HepG2 (cell line): ENCODE measurements around the gene USF2. TPM values are rescaled to one million over a fixed set of nuclear protein-coding genes. Genes with fewer than 3 reads are reported as not detected.

Experiments used
- ATAC-seq: fragments of 200-7000 bp; cut with Tn5 transposase; 3 replicates; pipeline ENCODE4 v1.9.1; 2020; ENCODE audit warnings: mild to moderate bottlenecking, moderate library complexity
- BruUV-seq: library from RNA; stranded (reverse); fragments of 400-500 nt; replicated peaks from 2 replicates; lab custom pipeline; 2021; lab: Mats Ljungman, UMichigan
- CTCF ChIA-PET: fragments of 300-600 bp; formaldehyde crosslinking; extraction: SDS; loops from one replicate; lab custom pipeline; 2021; ENCODE audit warnings: low total read pairs, inconsistent platforms, low intra/inter-chr PET ratio; lab: Yijun Ruan, JAX
- POLR2A ChIA-PET: fragments of 350-600 bp; sonication (Branson Sonifier 250); formaldehyde crosslinking; loops from one replicate; lab custom pipeline; 2020; ENCODE audit warnings: antibody characterized with exemption, inconsistent platforms; lab: Yijun Ruan, JAX
- DNase-seq: peaks from one replicate; pipeline ENCODE4 v3.0.0-alpha.2; 2015; ENCODE audit warnings: low spot score
- FAIRE-seq: peaks from 3 replicates; lab custom pipeline; 2011; peaks lifted over from hg19 to GRCh38; lab: Jason Lieb, UNC
- H2AFZ ChIP-seq: one replicate; pipeline ENCODE4 v1.6.1; 2011; ENCODE audit warnings: low read length, inconsistent platforms
- H3K27ac ChIP-seq: fragments of 300-600 bp; 3 replicates; pipeline ENCODE4 v1.8.0; 2011; ENCODE audit warnings: mixed run types, mild to moderate bottlenecking, mixed read lengths, low read length, inconsistent platforms; ENCODE audit not compliant: insufficient read depth; ENCODE audit errors: extremely low read length
- H3K27me3 ChIP-seq, 2 experiments: fragments of 200-600 bp in 1 of 2; 2 replicates in 1 of 2; 3 replicates in 1 of 2; pipeline versions ENCODE4 v1.6.0 to v1.8.0; 2011; ENCODE audit warnings: low read length in 2 of 2, mild to moderate bottlenecking in 2 of 2, moderate library complexity in 2 of 2, inconsistent platforms in 1 of 2; ENCODE audit not compliant: insufficient read depth in 2 of 2, control insufficient read depth in 1 of 2
- H3K36me3 ChIP-seq, 2 experiments: fragments of 200-600 bp in 1 of 2; replicated peaks in 1 of 2; 2 replicates in 1 of 2; 3 replicates in 1 of 2; pipeline versions ENCODE4 v1.5.1 to v1.8.0; 2011; ENCODE audit warnings: low read length in 2 of 2, inconsistent platforms in 1 of 2; ENCODE audit not compliant: insufficient read depth in 2 of 2, control insufficient read depth in 1 of 2
- H3K4me1 ChIP-seq: 2 replicates; pipeline ENCODE4 v1.5.1; 2012; ENCODE audit warnings: low read length, inconsistent platforms; ENCODE audit not compliant: insufficient read depth
- H3K4me2 ChIP-seq: 2 replicates; pipeline ENCODE4 v1.6.0; 2011; ENCODE audit warnings: low read depth, low read length, inconsistent platforms
- H3K4me3 ChIP-seq, 3 experiments: fragments of 200-600 bp in 1 of 3; sonication (generic), shearing (Covaris generic) in 1 of 3; replicated peaks in 1 of 3; 2 replicates each; pipeline ENCODE4 v1.5.1; 2011 to 2016; ENCODE audit warnings: low read length in 3 of 3, inconsistent platforms in 2 of 3, low read depth in 2 of 3, mild to moderate bottlenecking in 2 of 3, control low read depth in 1 of 3, mixed read lengths in 1 of 3; ENCODE audit not compliant: insufficient read depth in 1 of 3
- H3K79me2 ChIP-seq: one replicate; pipeline ENCODE4 v1.6.1; 2011; ENCODE audit warnings: low read length, inconsistent platforms; ENCODE audit not compliant: insufficient read depth
- H3K9ac ChIP-seq: 2 replicates; pipeline ENCODE4 v1.6.0; 2011; ENCODE audit warnings: mild to moderate bottlenecking, low read depth, low read length, inconsistent platforms; ENCODE audit not compliant: insufficient read depth
- H3K9me3 ChIP-seq: 2 replicates; pipeline ENCODE4 v1.5.1; 2012; ENCODE audit warnings: mild to moderate bottlenecking, low read length
- H4K20me1 ChIP-seq: 2 replicates; pipeline ENCODE4 v1.6.0; 2011; ENCODE audit warnings: inconsistent platforms, mild to moderate bottlenecking, low read length, moderate library complexity; ENCODE audit not compliant: insufficient read depth
- HDAC1 ChIP-seq: sonication (generic); formaldehyde crosslinking; IDR thresholded peaks from 2 replicates; pipeline ENCODE4 v1.5.1; 2020; ENCODE audit warnings: mild to moderate bottlenecking, missing genetic modification reagents
- HOXD1 ChIP-seq: sonication (generic); formaldehyde crosslinking; IDR thresholded peaks from 2 replicates; pipeline ENCODE4 v1.5.0; 2020; ENCODE audit warnings: missing genetic modification reagents
- NFIB ChIP-seq: sonication (generic); formaldehyde crosslinking; IDR thresholded peaks from 2 replicates; pipeline ENCODE4 v1.9.0; 2021; ENCODE audit warnings: missing genetic modification reagents, mild to moderate bottlenecking, borderline replicate concordance
- RERE ChIP-seq: IDR thresholded peaks from 2 replicates; pipeline ENCODE4 v1.6.1; 2016; ENCODE audit warnings: low read depth, missing genetic modification reagents, missing compliant biosample characterization
- SIX4 ChIP-seq: sonication (generic); formaldehyde crosslinking; IDR thresholded peaks from 2 replicates; pipeline ENCODE4 v1.4.0; 2020; ENCODE audit warnings: missing genetic modification reagents
- SNAPC4 ChIP-seq: sonication (generic); formaldehyde crosslinking; IDR thresholded peaks from 2 replicates; pipeline ENCODE4 v1.4.0; 2020; ENCODE audit warnings: mild to moderate bottlenecking, missing genetic modification reagents
- TEAD3 ChIP-seq: optimal IDR thresholded peaks from 2 replicates; pipeline ENCODE3; 2016; ENCODE audit warnings: borderline replicate concordance
- ZNF710 ChIP-seq: sonication (generic); formaldehyde crosslinking; IDR thresholded peaks from 2 replicates; pipeline ENCODE4 v1.5.0; 2020; ENCODE audit warnings: mild to moderate bottlenecking, missing genetic modification reagents, borderline replicate concordance
- ZNF879 ChIP-seq: sonication (generic); formaldehyde crosslinking; IDR thresholded peaks from 2 replicates; pipeline ENCODE4 v1.8.1; 2023; ENCODE audit warnings: missing genetic modification reagents
- WGBS: methylation state at CpG from one replicate; pipeline ENCODE4 v1.1.6; 2017; ENCODE audit warnings: low lambda C conversion rate; 5-methylcytosine and 5-hydroxymethylcytosine counted together
- in situ Hi-C: cut with HindIII; loops from 2 replicates; pipeline ENCODE4 v1.10.0; 2017; ENCODE audit warnings: low pct_unique_long_range_greater_than_20kb; ENCODE audit not compliant: extremely low pct_ligation_motif_present
- intact Hi-C: fragments of 100-400 bp; cut with micrococcal nuclease; formaldehyde crosslinking; loops from one replicate; pipeline ENCODE4 v1.10.0; 2022; ENCODE audit not compliant: unreplicated experiment
- polyA plus RNA-seq, 8 experiments: library from polyadenylated mRNA; depleted of rRNA in 3 of 8; stranded (reverse) in 7 of 8; unstranded in 1 of 8; fragments of >200 nt; fragmentation: Illumina TruSeq in 4 of 8; extraction: Trizol in 4 of 8; gene quantifications; 2 replicates each; pipeline versions ENCODE4 v1.2.1 to v1.2.3, GENCODE V29; 2011 to 2016; ENCODE audit warnings: low read depth in 4 of 8, missing spikeins in 1 of 8, mixed read lengths in 1 of 8; ENCODE audit not compliant: insufficient read depth in 1 of 8
- total RNA-seq, 5 experiments: library from RNA; depleted of rRNA; stranded (reverse); fragments of >200 nt; fragmentation: Illumina TruSeq; extraction: Trizol; gene quantifications; 2 replicates each; pipeline ENCODE4 v1.2.3, GENCODE V29; 2016; ENCODE audit warnings: low read depth in 1 of 5

Gene USF2
- total and polyA plus RNA-seq, 2 of the 13 experiments (the other 11 are each of a cell fraction or from before 2014, with no cell fraction given), result 54.9 to 106 TPM

- ChIA-PET POLR2A (interaction anchor here (1.0 to 3.4 kb wide), 5 partner anchors 10 to 31 kb away, joined by 3 to 10 read pairs (median 3); partner anchors contain the start of gene MAG), CTCF (no interaction called here)
- WGBS, result 40% methylated on average over 9 of the region's 12 CpGs
- H3K4me2 ChIP-seq, result peak overlapping the region; percentile 33; the same call in 1 of the 2 replicates
- H3K36me3 ChIP-seq, result peaks cover 3 to 11% of the 10 kb centered on the region in 2 experiments; a peak in 3 of 5 replicates
- FAIRE-seq (peak; percentile 88), ATAC-seq (peak; percentile 80), DNase-seq (peak; percentile 91)
- H3K9me3 ChIP-seq, result no peaks in the 10 kb centered on the region
- H3K79me2 ChIP-seq, result no peaks in the 10 kb centered on the region
- H4K20me1 ChIP-seq, result no peaks in the 10 kb centered on the region
- H3K27me3 ChIP-seq, result no peaks in the 10 kb centered on the region
- H3K27ac ChIP-seq, result peak overlapping the region; percentile 77
- intact Hi-C loops (no loop called here), in situ Hi-C loops (no loop called here)
- H3K9ac ChIP-seq, result peak overlapping the region; percentile 43
- H3K4me1 ChIP-seq, result peaks cover 61% of the 10 kb centered on the region
- H2AFZ ChIP-seq, result no peak overlapping the region
- no TSS peak for BruUV-seq
- H3K4me3 ChIP-seq, result no peak overlapping the region; a peak in 1 of 6 replicates
- TF ChIP-seq TEAD3 (peak; percentile 46), HDAC1 (CRISPR knock-in tag) (no peak), ZNF879 (no peak), SIX4 (CRISPR knock-in tag) (no peak), NFIB (CRISPR knock-in tag) (no peak), ZNF710 (CRISPR knock-in tag) (no peak), RERE (CRISPR knock-in tag) (no peak), SNAPC4 (CRISPR knock-in tag) (no peak), HOXD1 (no peak)
These were observed 11.4 kb downstream of the USF2 start for GRCh38 chr19:35279985-35280821.
